ENCODE measurements around the gene SIN3B.
"Not testable (repeated sequence)": the region's sequence is repeated elsewhere in the genome, so short reads cannot be mapped to it uniquely, and the experiment has no call there.

Gene SIN3B

GRCh38 chr19:16872728-16873127, 43.5 kb downstream of the SIN3B start:
- no peak for DNase-seq

GRCh38 chr19:16873594-16873993, 44.4 kb downstream of the SIN3B start:
- no peak for DNase-seq

GRCh38 chr19:16874250-16874977, 45.2 kb downstream of the SIN3B start:
- DNase-seq, result no peak

- not testable (repeated sequence) for DNase-seq
Observed at GRCh38 chr19:16874978-16875299, 45.7 kb downstream of the SIN3B start.

GRCh38 chr19:16875584-16876555, 46.7 kb downstream of the SIN3B start:
- no peak for DNase-seq

- no peak for DNase-seq
Observed at GRCh38 chr19:16876904-16877361, 47.7 kb downstream of the SIN3B start.

- DNase-seq, result no peak
Observed at GRCh38 chr19:16877581-16877980, 48.4 kb downstream of the SIN3B start.

- no peak for DNase-seq
Observed at GRCh38 chr19:16878181-16878965, 49.2 kb downstream of the SIN3B start.

- no peak for DNase-seq
Observed at GRCh38 chr19:16880884-16881554, 51.8 kb downstream of the SIN3B start.

- DNase-seq, result no peak
Observed at GRCh38 chr19:16882146-16882545, 52.9 kb downstream of the SIN3B start.

GRCh38 chr19:16883522-16883921, 54.3 kb downstream of the SIN3B start:
- no peak for DNase-seq

- DNase-seq, result no peak
Observed at GRCh38 chr19:16885166-16885565, 56.0 kb downstream of the SIN3B start.

GRCh38 chr19:16886305-16886880, 57.2 kb downstream of the SIN3B start:
- no peak for DNase-seq

- DNase-seq, result no peak
Observed at GRCh38 chr19:16887353-16888265, 58.4 kb downstream of the SIN3B start.

- no peak for DNase-seq
Observed at GRCh38 chr19:16888629-16889365, 59.6 kb downstream of the SIN3B start, which contains the start of gene F2RL3. Gene F2RL3 (plus strand): TSS chr19:16888999. CDS start chr19:16889190, 191 bp downstream.

- DNase-seq, result no peak
Observed at GRCh38 chr19:16889366-16889882, 60.2 kb downstream of the SIN3B start.

GRCh38 chr19:16889883-16890460, 60.8 kb downstream of the SIN3B start:
- no peak for DNase-seq

- no peak for DNase-seq
Observed at GRCh38 chr19:16890461-16891184, 61.4 kb downstream of the SIN3B start.
